HEK293T (cell line): Measurements from ENCODE around the gene PLOD3.

Source experiments
- CTCF ChIA-PET: fragments of 350-600 bp; formaldehyde crosslinking; extraction: SDS; loops from one replicate; lab custom pipeline; 2021; ENCODE audit warnings: antibody characterized with exemption, inconsistent platforms; lab: Yijun Ruan, JAX
- POLR2A ChIA-PET: fragments of 350-600 bp; formaldehyde crosslinking; extraction: SDS; loops from one replicate; lab custom pipeline; 2020; ENCODE audit warnings: antibody characterized with exemption, inconsistent platforms; lab: Yijun Ruan, JAX
- DNase-seq: peaks from one replicate; pipeline ENCODE4 v3.0.0; 2012; ENCODE audit warnings: mixed read lengths; ENCODE audit errors: extremely low spot score
- ARNT ChIP-seq: fragments of 450-650 bp; IDR thresholded peaks from 2 replicates; pipeline ENCODE4 v1.6.1; 2017; ENCODE audit warnings: mild to moderate bottlenecking
- BHLHE40 ChIP-seq: fragments of 450-650 bp; IDR thresholded peaks from 2 replicates; pipeline ENCODE4 v1.6.1; 2016; ENCODE audit warnings: mild to moderate bottlenecking, moderate library complexity, borderline replicate concordance
- CTBP1 ChIP-seq: fragments of 450-650 bp; IDR thresholded peaks from 2 replicates; pipeline ENCODE4 v1.6.1; 2016; ENCODE audit warnings: borderline replicate concordance
- ELF4 ChIP-seq: fragments of 450-650 bp; IDR thresholded peaks from 2 replicates; pipeline ENCODE4 v1.6.1; 2017; ENCODE audit warnings: antibody characterized with exemption
- FOXA1 ChIP-seq: fragments of 450-650 bp; IDR thresholded peaks from 2 replicates; pipeline ENCODE4 v1.6.1; 2016; ENCODE audit warnings: mild to moderate bottlenecking
- FOXK2 ChIP-seq: fragments of 450-650 bp; IDR thresholded peaks from 2 replicates; pipeline ENCODE4 v1.6.1; 2016; ENCODE audit warnings: mild to moderate bottlenecking
- FOXM1 ChIP-seq: fragments of 450-650 bp; IDR thresholded peaks from 2 replicates; pipeline ENCODE4 v1.6.1; 2017; ENCODE audit warnings: mild to moderate bottlenecking, borderline replicate concordance
- HDGF ChIP-seq: fragments of 450-650 bp; IDR thresholded peaks from 2 replicates; pipeline ENCODE4 v1.6.1; 2017; ENCODE audit warnings: antibody characterized with exemption, borderline replicate concordance
- L3MBTL2 ChIP-seq: fragments of 450-650 bp; conservative IDR thresholded peaks from 2 replicates; pipeline ENCODE4 v1.6.1; 2016; ENCODE audit warnings: mild to moderate bottlenecking
- LEF1 ChIP-seq: fragments of 450-650 bp; IDR thresholded peaks from 2 replicates; pipeline ENCODE4 v1.6.1; 2017; ENCODE audit warnings: mild to moderate bottlenecking, borderline replicate concordance
- NFRKB ChIP-seq: fragments of 450-650 bp; IDR thresholded peaks from 2 replicates; pipeline ENCODE4 v1.6.1; 2016; ENCODE audit warnings: mild to moderate bottlenecking, moderate library complexity
- PKNOX1 ChIP-seq: fragments of 450-650 bp; IDR thresholded peaks from 2 replicates; pipeline ENCODE4 v1.6.1; 2016
- SP1 ChIP-seq: fragments of 450-650 bp; IDR thresholded peaks from 2 replicates; pipeline ENCODE4 v1.6.1; 2017
- SUZ12 ChIP-seq: fragments of 450-650 bp; IDR thresholded peaks from 2 replicates; pipeline ENCODE4 v1.6.1; 2016; ENCODE audit warnings: mild to moderate bottlenecking
- TARDBP ChIP-seq: fragments of 450-650 bp; IDR thresholded peaks from 2 replicates; pipeline ENCODE4 v1.6.1; 2016
- ZNF384 ChIP-seq: fragments of 450-650 bp; IDR thresholded peaks from 2 replicates; pipeline ENCODE4 v1.6.1; 2016

PLOD3 gene

DNA sequence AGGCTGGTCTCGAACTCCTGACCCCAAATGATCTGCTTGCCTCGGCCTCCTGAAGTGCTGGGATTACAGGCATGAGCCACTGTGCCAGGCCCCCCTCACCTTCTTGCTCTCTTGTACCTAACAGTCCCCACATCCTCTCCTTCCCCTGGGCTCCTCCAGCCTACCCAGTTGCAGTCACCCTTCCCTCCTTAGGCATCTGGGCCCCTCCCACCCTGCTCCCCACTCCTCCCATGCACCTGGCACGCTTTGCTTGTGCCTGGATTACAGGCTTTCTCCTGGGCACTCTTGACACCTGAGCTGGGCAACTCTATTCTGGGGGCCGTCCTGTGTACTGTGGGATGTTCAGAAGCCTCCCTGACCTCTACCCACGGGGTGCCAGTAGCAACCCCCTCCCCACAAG is 17.3 kb upstream of the PLOD3 start:
- POLR2A ChIA-PET: interaction anchor here (0.7 to 1.1 kb wide), 2 partner anchors 9 to 17 kb away, joined by 3 to 4 read pairs; partner anchors contain the start of genes PLOD3 and ZNHIT1
- DNase-seq: no peak
- no peak for TF ChIP-seq PKNOX1
- CTCF ChIA-PET: interaction anchor here (0.9 to 1.3 kb wide), 4 partner anchors 9 to 91 kb away, joined by 3 to 6 read pairs (median 4); partner anchors contain the start of gene ZNHIT1

DNA sequence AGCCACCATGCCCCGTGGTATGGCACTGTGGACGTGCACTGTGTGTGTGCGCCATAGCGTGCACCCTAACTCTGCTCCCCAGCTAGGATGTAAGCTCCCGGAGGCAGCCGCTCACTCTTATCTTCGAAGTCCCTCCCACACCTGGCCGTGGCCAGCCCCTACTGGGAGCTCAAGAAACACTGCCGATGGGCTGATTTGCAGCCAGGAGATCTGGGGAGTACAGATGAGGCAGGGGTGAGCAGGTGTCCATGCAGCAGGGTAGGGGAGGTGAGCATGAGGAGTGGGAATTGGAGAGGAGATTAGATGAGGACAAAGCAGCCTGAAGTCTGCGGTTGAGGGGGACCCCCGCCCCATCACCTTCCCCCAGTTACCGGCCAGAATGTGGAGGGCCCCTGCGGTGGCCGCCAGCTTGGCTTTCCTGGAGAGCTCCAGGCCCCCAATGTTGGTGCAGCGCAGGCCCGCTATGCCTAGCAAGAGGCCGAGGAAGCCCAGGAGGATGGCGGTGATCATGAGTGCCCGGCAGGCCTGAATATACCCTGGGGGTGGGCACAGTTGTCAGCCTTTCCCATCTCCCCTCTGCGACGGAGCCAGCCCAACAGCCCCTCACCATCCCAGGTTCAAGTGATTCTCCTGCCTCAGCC is 16.6 kb upstream of the PLOD3 start:
- ChIA-PET POLR2A (no interaction called here), CTCF (no interaction called here)
- TF ChIP-seq FOXA1: no peak
- TF ChIP-seq L3MBTL2: no peak
- no peak for TF ChIP-seq FOXK2
- no peak for TF ChIP-seq PKNOX1
- no peak for TF ChIP-seq SUZ12
- no peak for TF ChIP-seq NFRKB
- TF ChIP-seq FOXM1: no peak
- no peak for TF ChIP-seq LEF1
- TF ChIP-seq ELF4: no peak
- no peak for TF ChIP-seq ZNF384
- no peak for TF ChIP-seq BHLHE40
- no peak for TF ChIP-seq TARDBP
- TF ChIP-seq ARNT: no peak
- no peak for TF ChIP-seq HDGF
- TF ChIP-seq CTBP1: no peak
- DNase-seq: no peak

DNA sequence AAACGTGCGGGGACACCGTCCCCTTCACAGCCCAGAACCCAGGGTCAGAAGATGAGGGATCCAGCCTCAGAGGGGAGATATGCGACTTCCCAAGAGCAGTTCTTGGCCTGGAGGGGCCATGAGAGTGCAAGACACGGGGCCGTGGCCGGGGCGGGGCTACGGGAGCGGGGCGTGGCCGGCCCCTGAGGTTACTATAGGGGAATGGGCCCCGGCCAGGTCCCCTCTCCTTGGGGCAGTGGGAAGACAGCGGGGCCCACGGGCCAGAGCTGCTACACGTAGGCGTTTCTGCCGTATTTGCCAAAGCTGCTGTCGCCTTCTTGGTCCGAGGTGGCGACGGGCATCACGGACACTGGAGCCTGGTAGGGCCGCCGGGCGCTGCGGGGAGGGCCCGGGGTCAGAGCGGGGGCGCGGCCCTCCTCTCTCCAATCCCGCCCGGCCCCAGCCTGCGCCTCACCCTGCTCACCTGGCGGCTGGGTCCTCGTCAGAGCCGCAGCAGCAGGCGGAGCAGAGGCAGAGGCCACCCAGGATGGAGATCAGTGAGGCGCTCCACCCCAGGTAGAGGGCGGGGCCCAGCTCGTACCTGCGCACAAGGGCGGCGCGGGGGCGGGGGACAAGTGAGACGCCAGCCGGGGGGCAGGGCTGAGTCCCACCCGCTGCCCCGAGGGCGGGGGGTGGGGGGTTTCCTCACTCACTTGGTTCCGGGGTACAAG is 14.9 kb upstream of the PLOD3 start:
- no peak for DNase-seq
- POLR2A ChIA-PET: interaction anchor here (1.0 kb wide), 1 partner anchor 12 kb away, joined by 3 read pairs; no protein-coding TSS in a partner anchor
- CTCF ChIA-PET: no interaction called here
- no peak for TF ChIP-seq HDGF
- TF ChIP-seq SP1: no peak
- no peak for TF ChIP-seq ZNF384
- no peak for TF ChIP-seq FOXA1
- TF ChIP-seq CTBP1: no peak
- TF ChIP-seq ARNT: no peak
- TF ChIP-seq ELF4: no peak
- no peak for TF ChIP-seq PKNOX1
- no peak for TF ChIP-seq FOXM1
- TF ChIP-seq SUZ12: no peak
- no peak for TF ChIP-seq NFRKB
- TF ChIP-seq L3MBTL2: no peak
- no peak for TF ChIP-seq FOXK2

DNA sequence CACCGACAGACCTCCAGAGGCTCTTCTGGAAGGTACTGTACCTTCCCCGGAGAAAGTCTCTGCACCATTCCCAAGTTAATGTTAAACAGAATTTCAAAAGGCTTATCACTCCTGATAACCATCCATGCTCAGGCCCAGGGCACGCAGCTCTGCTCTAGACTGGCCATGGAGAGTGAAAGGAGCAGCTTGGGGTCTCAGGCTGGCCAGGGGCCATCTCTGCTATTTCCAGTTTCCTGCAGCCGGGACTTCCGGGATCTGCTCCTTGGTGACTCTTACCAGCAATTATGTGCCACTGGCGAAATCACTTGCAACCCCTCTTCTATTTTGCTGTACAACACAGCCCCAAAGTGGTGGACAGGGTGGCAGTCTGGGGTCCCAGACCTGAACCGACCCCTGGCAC is 14.3 kb upstream of the PLOD3 start:
- CTCF ChIA-PET: no interaction called here
- no peak for DNase-seq
- TF ChIP-seq LEF1 (no peak), BHLHE40 (no peak), L3MBTL2 (no peak), ZNF384 (no peak), SUZ12 (no peak), FOXM1 (no peak), NFRKB (no peak), ELF4 (no peak), SP1 (no peak), FOXK2 (no peak), HDGF (no peak)
- POLR2A ChIA-PET: interaction anchor here (1.0 kb wide), 2 partner anchors 13 to 51 kb away, joined by 3 read pairs; no protein-coding TSS in a partner anchor

DNA sequence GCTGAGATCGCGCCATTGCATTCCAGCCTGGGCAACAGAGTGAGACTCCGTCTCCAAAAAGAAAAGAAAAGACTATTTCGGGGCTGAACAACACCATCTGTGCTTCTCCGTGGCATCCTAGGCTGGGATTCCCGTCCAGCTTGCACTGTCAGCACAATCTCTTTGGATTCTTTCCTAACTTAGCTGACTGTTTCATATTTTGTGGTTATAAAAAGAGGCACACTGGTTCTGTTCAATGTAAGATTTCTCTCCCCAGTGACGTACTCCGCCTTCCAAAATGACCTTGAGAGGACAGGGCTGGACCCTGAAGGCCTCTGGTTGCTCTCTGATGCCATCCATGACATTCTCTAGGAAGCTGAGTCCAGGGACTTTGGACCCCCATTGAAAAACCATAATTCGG is 9.3 kb upstream of the PLOD3 start:
- no peak for DNase-seq
- no peak for TF ChIP-seq NFRKB
- no peak for TF ChIP-seq TARDBP
- TF ChIP-seq BHLHE40: no peak
- TF ChIP-seq HDGF: no peak
- TF ChIP-seq ZNF384: no peak
- no peak for TF ChIP-seq FOXM1
- TF ChIP-seq ELF4: no peak
- no peak for TF ChIP-seq PKNOX1
- no peak for TF ChIP-seq SUZ12
- TF ChIP-seq FOXK2: no peak
- TF ChIP-seq CTBP1: no peak
- no peak for TF ChIP-seq FOXA1
- TF ChIP-seq LEF1: no peak
- TF ChIP-seq ARNT: no peak
- no peak for TF ChIP-seq L3MBTL2
- no peak for TF ChIP-seq SP1
- CTCF ChIA-PET: no interaction called here
- POLR2A ChIA-PET: interaction anchor here (3.5 kb wide), 1 partner anchor 9 kb away, joined by 12 read pairs; the partner anchor contains the start of genes PLOD3 and ZNHIT1
